Vagina (tissue), 2 donors: Measurements from ENCODE around the gene LRMDA. TPM values are rescaled to one million over a fixed set of nuclear protein-coding genes. Genes with fewer than 3 reads are reported as not detected.

Source experiments
- DNase-seq, 2 donors: peaks; one replicate each; pipeline ENCODE4 v3.0.0-alpha.2; 2017; ENCODE audit errors: extremely low spot score in 2 of 2
- H3K27ac ChIP-seq: fragments of 200-600 bp; sonication (generic); one replicate; pipeline ENCODE4 v1.5.1; 2019
- H3K27me3 ChIP-seq: fragments of 200-600 bp; sonication (generic); one replicate; pipeline ENCODE4 v1.5.1; 2019
- H3K36me3 ChIP-seq, 2 donors: fragments of 200-600 bp; sonication (generic); one replicate each; pipeline ENCODE4 v1.5.1; 2017 to 2019
- H3K4me1 ChIP-seq: fragments of 200-600 bp; sonication (generic); one replicate; pipeline ENCODE4 v1.5.1; 2019
- H3K4me3 ChIP-seq, 2 donors: fragments of 200-600 bp; sonication (generic); 1 replicate in 1 of 2; 2 replicates in 1 of 2; pipeline ENCODE4 v1.5.1; 2016 to 2019
- H3K9me3 ChIP-seq: fragments of 200-600 bp; sonication (generic); one replicate; pipeline ENCODE4 v1.5.1; 2019
- POLR2A ChIP-seq, 2 donors: fragments of 450-650 bp; IDR thresholded peaks; one replicate each; pipeline ENCODE4 v1.6.1; 2017; ENCODE audit warnings: antibody characterized with exemption in 2 of 2, mild to moderate bottlenecking in 2 of 2, moderate library complexity in 2 of 2
- POLR2AphosphoS5 ChIP-seq, 2 donors: sonication (generic); formaldehyde crosslinking; IDR thresholded peaks; one replicate each; pipeline ENCODE4 v1.9.0; 2017; ENCODE audit warnings: antibody characterized with exemption in 2 of 2, mild to moderate bottlenecking in 2 of 2, low read depth in 1 of 2; ENCODE audit not compliant: insufficient read depth in 1 of 2
- intact Hi-C: fragments of 100-400 bp; cut with DNase I; formaldehyde crosslinking; loops from one replicate; pipeline ENCODE4 v1.15.1; 2023
- total RNA-seq: library from RNA; depleted of rRNA; stranded (reverse); fragments of >200 nt; gene quantifications from one replicate; pipeline ENCODE4 v1.2.3, GENCODE V29; 2016
- TF ChIP-seq, protein P1 (sequence below), 3 experiments: fragments of 450-650 bp in 2 of 3; fragments of 200-600 bp in 1 of 3; sonication (generic) in 1 of 3; IDR thresholded peaks; one replicate each; pipeline ENCODE4 v1.5.1; 2017 to 2019; ENCODE audit warnings: antibody characterized with exemption in 3 of 3, mild to moderate bottlenecking in 2 of 3, moderate library complexity in 2 of 3

Gene LRMDA
- total RNA-seq, 1 donor from 2014 or later, result 22.6 TPM

DNA sequence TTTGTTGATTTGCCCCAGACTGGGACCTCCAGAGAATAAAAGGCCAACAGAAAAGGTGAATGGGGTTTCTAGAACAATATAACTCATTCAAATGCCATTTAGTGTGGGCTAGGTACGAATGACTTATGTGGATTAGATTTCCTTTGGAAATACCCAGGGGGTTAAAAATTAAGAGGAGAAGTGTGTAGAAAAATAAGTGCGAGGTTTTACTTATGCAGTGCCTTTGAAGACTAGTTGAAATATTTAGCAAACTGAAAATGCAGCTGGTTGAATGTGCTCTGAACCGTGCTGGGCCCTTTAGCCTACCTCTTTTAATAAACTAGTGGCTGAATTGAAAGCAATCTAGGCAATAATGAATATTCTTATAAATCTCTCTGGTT is 180.6 kb downstream of the LRMDA start:
- no peaks in the 10 kb centered on the region for H3K27me3 ChIP-seq
- TF ChIP-seq POLR2A (IDR thresholded peaks at IDR 0.05) (no peak), POLR2AphosphoS5 (IDR thresholded peaks at IDR 0.05; ENCODE audit: insufficient read depth in 1 of 2, low read depth in 1 of 2) (no peak)
- TF ChIP-seq, protein P1, sequence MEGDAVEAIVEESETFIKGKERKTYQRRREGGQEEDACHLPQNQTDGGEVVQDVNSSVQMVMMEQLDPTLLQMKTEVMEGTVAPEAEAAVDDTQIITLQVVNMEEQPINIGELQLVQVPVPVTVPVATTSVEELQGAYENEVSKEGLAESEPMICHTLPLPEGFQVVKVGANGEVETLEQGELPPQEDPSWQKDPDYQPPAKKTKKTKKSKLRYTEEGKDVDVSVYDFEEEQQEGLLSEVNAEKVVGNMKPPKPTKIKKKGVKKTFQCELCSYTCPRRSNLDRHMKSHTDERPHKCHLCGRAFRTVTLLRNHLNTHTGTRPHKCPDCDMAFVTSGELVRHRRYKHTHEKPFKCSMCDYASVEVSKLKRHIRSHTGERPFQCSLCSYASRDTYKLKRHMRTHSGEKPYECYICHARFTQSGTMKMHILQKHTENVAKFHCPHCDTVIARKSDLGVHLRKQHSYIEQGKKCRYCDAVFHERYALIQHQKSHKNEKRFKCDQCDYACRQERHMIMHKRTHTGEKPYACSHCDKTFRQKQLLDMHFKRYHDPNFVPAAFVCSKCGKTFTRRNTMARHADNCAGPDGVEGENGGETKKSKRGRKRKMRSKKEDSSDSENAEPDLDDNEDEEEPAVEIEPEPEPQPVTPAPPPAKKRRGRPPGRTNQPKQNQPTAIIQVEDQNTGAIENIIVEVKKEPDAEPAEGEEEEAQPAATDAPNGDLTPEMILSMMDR (IDR thresholded peaks at IDR 0.05), result no peak
- peaks cover 17% of the 10 kb centered on the region for H3K4me1 ChIP-seq
- intact Hi-C loops, result no loop called here
- no peaks in the 10 kb centered on the region for H3K9me3 ChIP-seq
- H3K36me3 ChIP-seq, result no peaks in the 10 kb centered on the region
- H3K4me3 ChIP-seq, result no peak overlapping the region
- DNase-seq, result no peak
- no peak overlapping the region for H3K27ac ChIP-seq

DNA sequence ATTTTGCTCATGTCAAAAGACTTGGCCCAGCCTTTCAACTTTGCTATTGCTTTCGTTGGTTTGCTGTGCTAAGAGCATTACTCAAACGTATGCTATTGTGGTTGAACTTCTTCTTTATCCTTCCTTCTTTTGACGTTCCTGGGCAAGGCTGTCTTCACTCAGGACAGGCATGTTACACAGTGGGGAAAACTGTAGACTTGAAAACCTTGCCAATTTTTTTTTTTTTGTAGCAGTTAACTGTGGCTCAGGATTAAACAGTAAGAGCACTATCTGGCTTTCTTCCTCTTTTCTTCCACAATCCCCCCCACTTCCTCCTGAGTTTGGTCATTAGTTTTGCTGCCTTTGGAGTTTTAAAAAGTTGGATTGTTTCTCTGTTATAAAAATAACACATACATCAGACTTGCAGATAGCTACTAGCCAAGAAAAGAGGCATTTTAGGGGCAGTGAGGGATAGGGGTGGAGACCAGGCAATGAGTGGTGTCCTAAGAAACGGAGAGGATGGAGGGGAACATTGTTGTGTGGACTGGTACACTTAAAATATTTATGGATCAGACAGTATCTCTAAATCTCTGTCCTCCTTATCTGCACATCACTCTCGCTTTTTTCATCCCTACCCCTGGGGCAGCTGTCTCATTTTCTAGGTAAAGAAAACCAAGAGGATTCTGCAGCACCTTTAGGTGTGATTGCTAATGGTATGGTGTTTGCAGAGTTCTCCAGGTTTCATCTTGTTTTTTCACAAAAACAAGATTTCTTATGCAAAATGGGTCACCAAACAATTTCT is 181.7 kb downstream of the LRMDA start:
- no peak for TF ChIP-seq POLR2A (IDR thresholded peaks at IDR 0.05)
- no peak for TF ChIP-seq POLR2AphosphoS5 (IDR thresholded peaks at IDR 0.05; ENCODE audit: insufficient read depth in 1 of 2, low read depth in 1 of 2)
- TF ChIP-seq, protein P1 (IDR thresholded peaks at IDR 0.05), result no peak
- intact Hi-C loops, result no loop called here
- Histone ChIP-seq H3K36me3 (no peaks in the 10 kb centered on the region), H3K4me3 (no peak overlapping the region), H3K9me3 (no peaks in the 10 kb centered on the region), H3K4me1 (peaks cover 17% of the 10 kb centered on the region), H3K27me3 (no peaks in the 10 kb centered on the region), H3K27ac (no peak overlapping the region)
- no peak for DNase-seq

DNA sequence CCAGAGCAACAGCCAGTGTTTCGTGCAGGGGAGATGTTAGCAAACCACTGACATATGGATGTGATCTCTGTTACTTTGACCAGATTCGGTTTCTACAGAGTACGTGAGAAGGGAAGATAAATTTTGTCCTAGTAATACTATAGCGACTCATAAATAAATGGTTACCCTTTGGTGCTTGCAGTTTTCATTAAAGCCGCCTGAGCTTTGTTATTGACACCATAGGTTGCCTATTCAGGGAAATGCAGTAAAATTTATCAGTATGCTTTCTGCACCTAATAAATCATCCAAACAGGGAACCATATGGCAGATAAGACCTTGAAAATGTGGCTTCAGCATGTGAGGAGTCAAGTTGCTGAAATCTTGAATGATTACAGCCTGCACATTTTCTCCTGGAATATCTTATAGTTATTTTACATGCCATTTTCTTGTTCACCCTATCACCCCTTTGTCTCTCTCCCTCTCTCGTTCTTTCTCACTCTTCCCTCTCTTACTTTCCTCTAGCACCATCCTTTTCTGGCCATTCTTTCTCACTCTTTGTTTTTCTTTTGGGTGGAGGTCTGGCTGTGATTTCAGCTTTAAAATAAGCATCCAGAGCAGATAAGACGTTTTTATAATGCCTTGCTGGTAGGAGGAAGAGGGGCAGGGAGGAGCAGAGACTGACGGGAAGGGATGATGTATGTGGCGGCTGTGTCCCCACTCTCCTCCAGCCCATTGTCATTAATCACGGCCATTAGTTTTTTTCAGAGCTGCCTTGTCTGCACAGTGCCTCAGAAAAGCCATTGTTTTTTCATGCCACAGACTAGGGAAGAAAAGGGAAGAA is 182.5 kb downstream of the LRMDA start:
- Histone ChIP-seq H3K4me1 (peaks cover 17% of the 10 kb centered on the region), H3K27me3 (no peaks in the 10 kb centered on the region), H3K36me3 (no peaks in the 10 kb centered on the region), H3K9me3 (no peaks in the 10 kb centered on the region), H3K4me3 (no peak overlapping the region), H3K27ac (no peak overlapping the region)
- DNase-seq, result no peak
- no peak for TF ChIP-seq POLR2AphosphoS5 (IDR thresholded peaks at IDR 0.05; ENCODE audit: insufficient read depth in 1 of 2, low read depth in 1 of 2)
- no peak for TF ChIP-seq POLR2A (IDR thresholded peaks at IDR 0.05)
- intact Hi-C loops, result no loop called here

DNA sequence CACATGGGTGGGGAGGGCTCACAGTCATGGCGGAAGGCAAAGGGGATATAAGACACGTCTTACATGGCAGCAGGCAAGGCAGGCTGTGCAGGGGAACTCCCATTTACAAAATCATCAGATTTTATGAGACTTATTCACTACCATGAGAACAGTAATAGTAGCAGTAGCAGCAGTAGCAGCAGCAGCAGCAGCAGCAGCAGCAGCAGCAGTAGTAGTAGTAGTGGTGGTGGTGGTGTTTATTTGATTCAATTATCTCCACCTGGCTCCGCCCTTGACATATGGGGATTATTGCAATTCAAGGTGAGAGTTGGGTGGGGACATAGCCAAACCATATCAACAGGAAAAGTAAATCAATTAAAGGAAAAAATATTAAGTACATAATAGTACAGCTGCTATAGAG is 184.7 kb downstream of the LRMDA start:
- intact Hi-C loops, result no loop called here
- TF ChIP-seq POLR2AphosphoS5 (IDR thresholded peaks at IDR 0.05; ENCODE audit: insufficient read depth in 1 of 2, low read depth in 1 of 2) (no peak), POLR2A (IDR thresholded peaks at IDR 0.05) (no peak)

DNA sequence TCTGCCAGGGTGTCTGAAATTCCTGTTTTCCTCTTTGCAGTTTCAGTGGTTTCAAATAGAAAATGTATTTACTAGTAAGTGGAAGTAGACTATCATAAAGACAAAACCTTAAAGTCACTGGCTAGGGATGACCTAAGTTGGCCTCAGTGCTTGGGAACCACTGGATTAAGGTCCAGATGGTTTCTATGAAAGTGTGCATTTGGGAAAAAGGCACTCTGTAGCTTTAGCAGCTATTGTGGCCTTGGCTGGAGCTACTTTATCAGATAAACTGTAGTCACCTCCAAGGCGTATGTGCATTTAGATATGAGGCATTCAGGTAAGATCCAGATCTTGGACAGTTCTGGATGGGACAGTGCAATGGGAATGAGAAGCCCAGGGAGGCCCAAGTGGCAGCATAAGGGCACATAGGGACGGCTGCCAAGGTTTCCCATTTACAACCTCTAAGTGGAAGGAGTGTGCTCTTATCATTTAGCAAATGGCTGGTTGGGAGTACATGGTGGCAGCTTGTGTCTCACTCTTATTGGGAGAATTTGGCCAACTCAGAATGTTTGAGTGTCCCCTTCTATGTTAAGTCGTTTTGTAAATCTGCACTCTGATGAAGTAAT is 185.6 kb downstream of the LRMDA start:
- TF ChIP-seq POLR2A (IDR thresholded peaks at IDR 0.05) (no peak), POLR2AphosphoS5 (IDR thresholded peaks at IDR 0.05; ENCODE audit: insufficient read depth in 1 of 2, low read depth in 1 of 2) (no peak)
- TF ChIP-seq, protein P1 (IDR thresholded peaks at IDR 0.05), result no peak
- Histone ChIP-seq H3K36me3 (no peaks in the 10 kb centered on the region), H3K4me1 (peaks cover 17% of the 10 kb centered on the region), H3K27me3 (no peaks in the 10 kb centered on the region), H3K27ac (no peak overlapping the region), H3K9me3 (no peaks in the 10 kb centered on the region), H3K4me3 (no peak overlapping the region)
- DNase-seq, result no peak
- intact Hi-C loops, result no loop called here

More for the DNA sequence above, 184.7 kb downstream of the LRMDA start:
- Histone ChIP-seq H3K27me3 (no peaks in the 10 kb centered on the region), H3K9me3 (no peaks in the 10 kb centered on the region), H3K4me1 (peaks cover 17% of the 10 kb centered on the region), H3K36me3 (no peaks in the 10 kb centered on the region), H3K27ac (no peak overlapping the region), H3K4me3 (no peak overlapping the region)
- no peak for DNase-seq
